HS-5 (cell line): ENCODE measurements around the gene RNF14.
"Not testable (repeated sequence)": the region's sequence is repeated elsewhere in the genome, so short reads cannot be mapped to it uniquely, and the experiment has no call there.

Experiments used
- DNase-seq: peaks from one replicate; pipeline ENCODE4 v3.0.0-alpha.2; 2012; ENCODE audit warnings: low read depth

Gene RNF14

GRCh38 chr5:142014911-142015584 lies 46.1 kb downstream of the RNF14 start:
- peak; percentile 45 for DNase-seq

GRCh38 chr5:142015781-142016533 lies 47.1 kb downstream of the RNF14 start:
- DNase-seq: no peak

GRCh38 chr5:142016556-142016955 lies 47.7 kb downstream of the RNF14 start:
- no peak for DNase-seq

GRCh38 chr5:142017832-142018427 lies 49.0 kb downstream of the RNF14 start:
- no peak for DNase-seq

- no peak for DNase-seq
These were observed 51.3 kb downstream of the RNF14 start for GRCh38 chr5:142020122-142020659.

- no peak for DNase-seq
These were observed 54.9 kb downstream of the RNF14 start for GRCh38 chr5:142023836-142024235.

- peak; percentile 36 for DNase-seq
These were observed 55.9 kb downstream of the RNF14 start for GRCh38 chr5:142024771-142025304.

- no peak for DNase-seq
These were observed 56.7 kb downstream of the RNF14 start for GRCh38 chr5:142025637-142026036.

- DNase-seq: no peak
These were observed 63.2 kb downstream of the RNF14 start for GRCh38 chr5:142032150-142032549.

- DNase-seq: no peak
These were observed 64.1 kb downstream of the RNF14 start for GRCh38 chr5:142032747-142033631.

GRCh38 chr5:142033632-142034567 lies 65.0 kb downstream of the RNF14 start:
- DNase-seq: not testable (repeated sequence)

- no peak for DNase-seq
These were observed 66.1 kb downstream of the RNF14 start for GRCh38 chr5:142034994-142035393.

GRCh38 chr5:142036918-142037317 lies 68.0 kb downstream of the RNF14 start:
- no peak for DNase-seq

- not testable (repeated sequence) for DNase-seq
These were observed 68.7 kb downstream of the RNF14 start for GRCh38 chr5:142037599-142037998.

GRCh38 chr5:142038735-142039134 lies 69.8 kb downstream of the RNF14 start:
- DNase-seq: no peak
